SJSA1 (cell line): ENCODE data around the gene TSPAN18. TPM values are rescaled to one million over a fixed set of nuclear protein-coding genes. Genes with fewer than 3 reads are reported as not detected.

Source experiments
- DNase-seq, 2 experiments: peaks; one replicate each; pipeline ENCODE4 v3.0.0-alpha.2; 2015 to 2020; ENCODE audit warnings: low spot score in 2 of 2, low read depth in 1 of 2
- H3K27ac ChIP-seq: fragments of 250-450 bp; sonication (Bioruptor Pico); 2 replicates; pipeline ENCODE4 v1.5.1; 2020; ENCODE audit warnings: mild to moderate bottlenecking, moderate library complexity
- H3K27me3 ChIP-seq: fragments of 250-450 bp; sonication (Bioruptor Pico); replicated peaks from 2 replicates; pipeline ENCODE4 v1.5.1; 2020; ENCODE audit warnings: mild to moderate bottlenecking, moderate library complexity
- H3K36me3 ChIP-seq: fragments of 250-450 bp; sonication (Bioruptor Pico); 2 replicates; pipeline ENCODE4 v1.5.1; 2020; ENCODE audit warnings: mild to moderate bottlenecking
- H3K4me1 ChIP-seq: fragments of 250-450 bp; sonication (Bioruptor Pico); replicated peaks from 2 replicates; pipeline ENCODE4 v1.6.1; 2021; ENCODE audit warnings: mild to moderate bottlenecking
- H3K4me3 ChIP-seq: fragments of 250-450 bp; sonication (Bioruptor Pico); 2 replicates; pipeline ENCODE4 v1.5.1; 2020; ENCODE audit warnings: mild to moderate bottlenecking
- H3K9me3 ChIP-seq: fragments of 250-450 bp; sonication (Bioruptor Pico); replicated peaks from 2 replicates; pipeline ENCODE4 v1.5.1; 2020; ENCODE audit warnings: mild to moderate bottlenecking
- total RNA-seq: library from RNA; depleted of rRNA; stranded (reverse); fragments of >200 nt; shearing (Covaris generic); gene quantifications from 2 replicates; pipeline ENCODE4 v1.2.3, GENCODE V29; 2014

The TSPAN18 gene
- total RNA-seq, 1 experiment from 2014 or later: 1.9 TPM

GRCh38 chr11:44699497-44700408 lies 27.0 kb upstream of the TSPAN18 start:
- Histone ChIP-seq H3K27me3 (0 out of 2 replicates have a peak, but pooled peaks cover 2% of the 10 kb centered on the region), H3K9me3 (peaks cover 7% of the 10 kb centered on the region; the same call in 1 of the 2 replicates), H3K4me3 (no peak overlapping the region), H3K27ac (no peak overlapping the region), H3K4me1 (no peaks in the 10 kb centered on the region), H3K36me3 (no peaks in the 10 kb centered on the region)
- DNase-seq: no peak

- DNase-seq: no peak
- H3K4me3 ChIP-seq: no peak overlapping the region
- peaks cover 7% of the 10 kb centered on the region; the same call in 1 of the 2 replicates for H3K9me3 ChIP-seq
- H3K36me3 ChIP-seq: no peaks in the 10 kb centered on the region
- no peak overlapping the region for H3K27ac ChIP-seq
- H3K4me1 ChIP-seq: no peaks in the 10 kb centered on the region
- 0 out of 2 replicates have a peak, but pooled peaks cover 2% of the 10 kb centered on the region for H3K27me3 ChIP-seq
These were observed 25.5 kb upstream of the TSPAN18 start for GRCh38 chr11:44701276-44701675.

- no peaks in the 10 kb centered on the region for H3K36me3 ChIP-seq
- no peaks in the 10 kb centered on the region for H3K27me3 ChIP-seq
- DNase-seq: no peak
- no peak overlapping the region for H3K4me3 ChIP-seq
- peaks cover 4% of the 10 kb centered on the region; the same call in 1 of the 2 replicates for H3K4me1 ChIP-seq
- H3K27ac ChIP-seq: no peak overlapping the region
- H3K9me3 ChIP-seq: peaks cover 7% of the 10 kb centered on the region; the same call in 1 of the 2 replicates
These were observed 23.9 kb upstream of the TSPAN18 start for GRCh38 chr11:44702889-44703288.

- Histone ChIP-seq H3K9me3 (peaks cover 7% of the 10 kb centered on the region; the same call in 1 of the 2 replicates), H3K4me1 (peaks cover 15% of the 10 kb centered on the region), H3K27me3 (no peaks in the 10 kb centered on the region), H3K27ac (no peak overlapping the region), H3K36me3 (no peaks in the 10 kb centered on the region), H3K4me3 (no peak overlapping the region)
- no peak for DNase-seq
These were observed 19.7 kb upstream of the TSPAN18 start for GRCh38 chr11:44707094-44707493.

- DNase-seq: peak; percentile 35 to 66
These were observed 18.8 kb upstream of the TSPAN18 start for GRCh38 chr11:44708009-44708408.

GRCh38 chr11:44708523-44709280 lies 18.1 kb upstream of the TSPAN18 start:
- no peak overlapping the region for H3K4me3 ChIP-seq
- DNase-seq: no peak
- H3K4me1 ChIP-seq: peaks cover 15% of the 10 kb centered on the region

More at GRCh38 chr11:44708009-44708408, 18.8 kb upstream of the TSPAN18 start:
- Histone ChIP-seq H3K9me3 (peaks cover 7% of the 10 kb centered on the region; the same call in 1 of the 2 replicates), H3K27me3 (no peaks in the 10 kb centered on the region), H3K4me3 (no peak overlapping the region), H3K36me3 (no peaks in the 10 kb centered on the region), H3K27ac (no peak overlapping the region), H3K4me1 (peaks cover 15% of the 10 kb centered on the region)

GRCh38 chr11:44709281-44709562 lies 17.5 kb upstream of the TSPAN18 start:
- Histone ChIP-seq H3K4me3 (no peak overlapping the region), H3K27ac (no peak overlapping the region), H3K4me1 (peaks cover 15% of the 10 kb centered on the region), H3K27me3 (no peaks in the 10 kb centered on the region), H3K9me3 (peaks cover under 1% of the 10 kb centered on the region; the same call in 1 of the 2 replicates), H3K36me3 (no peaks in the 10 kb centered on the region)
- no peak for DNase-seq

More at GRCh38 chr11:44708523-44709280, 18.1 kb upstream of the TSPAN18 start:
- Histone ChIP-seq H3K27me3 (no peaks in the 10 kb centered on the region), H3K9me3 (peaks cover 5% of the 10 kb centered on the region; the same call in 1 of the 2 replicates), H3K27ac (no peak overlapping the region), H3K36me3 (no peaks in the 10 kb centered on the region)

- no peak overlapping the region for H3K4me3 ChIP-seq
- H3K27ac ChIP-seq: no peak overlapping the region
- no peaks in the 10 kb centered on the region for H3K27me3 ChIP-seq
- no peak for DNase-seq
- H3K36me3 ChIP-seq: no peaks in the 10 kb centered on the region
- peaks cover 15% of the 10 kb centered on the region for H3K4me1 ChIP-seq
- H3K9me3 ChIP-seq: no peaks in the 10 kb centered on the region
These were observed 16.8 kb upstream of the TSPAN18 start for GRCh38 chr11:44709966-44710365.

GRCh38 chr11:44711113-44711786 lies 15.5 kb upstream of the TSPAN18 start:
- Histone ChIP-seq H3K4me1 (peaks cover 15% of the 10 kb centered on the region), H3K36me3 (no peaks in the 10 kb centered on the region), H3K4me3 (no peak overlapping the region), H3K27me3 (0 out of 2 replicates have a peak, but pooled peaks cover 3% of the 10 kb centered on the region), H3K9me3 (no peaks in the 10 kb centered on the region), H3K27ac (no peak overlapping the region)
- no peak for DNase-seq

GRCh38 chr11:44711787-44712608 lies 14.8 kb upstream of the TSPAN18 start:
- Histone ChIP-seq H3K9me3 (no peaks in the 10 kb centered on the region), H3K4me1 (peaks cover 15% of the 10 kb centered on the region), H3K36me3 (no peaks in the 10 kb centered on the region), H3K27me3 (0 out of 2 replicates have a peak, but pooled peaks cover 3% of the 10 kb centered on the region), H3K27ac (no peak overlapping the region), H3K4me3 (no peak overlapping the region)
- no peak for DNase-seq

GRCh38 chr11:44713022-44713421 lies 13.7 kb upstream of the TSPAN18 start:
- no peak for DNase-seq
- H3K27me3 ChIP-seq: 0 out of 2 replicates have a peak, but pooled peaks cover 3% of the 10 kb centered on the region
- no peaks in the 10 kb centered on the region for H3K9me3 ChIP-seq
- H3K4me3 ChIP-seq: no peak overlapping the region
- peaks cover 10% of the 10 kb centered on the region for H3K4me1 ChIP-seq
- H3K27ac ChIP-seq: no peak overlapping the region
- H3K36me3 ChIP-seq: no peaks in the 10 kb centered on the region

- Histone ChIP-seq H3K27ac (no peak overlapping the region), H3K27me3 (peaks cover 3% of the 10 kb centered on the region; the same call in 1 of the 2 replicates), H3K4me3 (no peak overlapping the region), H3K9me3 (no peaks in the 10 kb centered on the region), H3K4me1 (no peaks in the 10 kb centered on the region), H3K36me3 (no peaks in the 10 kb centered on the region)
- no peak for DNase-seq
These were observed 10.5 kb upstream of the TSPAN18 start for GRCh38 chr11:44716256-44716655.

GRCh38 chr11:44718057-44718456 lies 8.7 kb upstream of the TSPAN18 start:
- no peak for DNase-seq
- no peaks in the 10 kb centered on the region for H3K36me3 ChIP-seq
- H3K4me1 ChIP-seq: no peaks in the 10 kb centered on the region
- no peak overlapping the region for H3K4me3 ChIP-seq
- no peaks in the 10 kb centered on the region for H3K9me3 ChIP-seq
- H3K27me3 ChIP-seq: peaks cover 7% of the 10 kb centered on the region
- no peak overlapping the region for H3K27ac ChIP-seq
